ENCODE data around the gene ZNF850.
"Not testable (repeated sequence)": the region's sequence is repeated elsewhere in the genome, so short reads cannot be mapped to it uniquely, and the experiment has no call there.

ZNF850 gene

DNA sequence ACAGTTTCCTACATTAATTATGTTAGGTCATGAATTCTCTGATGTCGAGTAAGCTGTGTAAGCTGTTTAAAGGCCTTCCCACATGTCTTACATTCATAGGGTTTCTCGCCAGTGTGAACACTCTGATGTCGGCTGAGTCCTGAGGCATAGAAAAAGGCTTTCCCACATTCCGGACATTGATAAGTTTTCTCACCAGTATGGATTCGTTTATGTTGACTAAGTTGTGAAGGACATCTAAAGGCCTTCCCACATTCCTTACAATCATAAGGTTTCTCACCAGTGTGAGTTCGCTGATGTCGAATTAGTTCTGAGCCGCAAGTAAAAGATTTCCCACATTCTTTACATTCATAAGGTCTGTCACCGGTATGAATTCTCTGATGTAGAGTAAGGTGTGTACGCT lies 24.9 kb downstream of the ZNF850 start:
- peaks cover 11% of the 10 kb centered on the region for H3K36me3 ChIP-seq (ENCODE audit: control insufficient read depth, insufficient read depth, low read length)
- no peak overlapping the region for H3K4me2 ChIP-seq (ENCODE audit: low read length)
- TF ChIP-seq, protein P1, sequence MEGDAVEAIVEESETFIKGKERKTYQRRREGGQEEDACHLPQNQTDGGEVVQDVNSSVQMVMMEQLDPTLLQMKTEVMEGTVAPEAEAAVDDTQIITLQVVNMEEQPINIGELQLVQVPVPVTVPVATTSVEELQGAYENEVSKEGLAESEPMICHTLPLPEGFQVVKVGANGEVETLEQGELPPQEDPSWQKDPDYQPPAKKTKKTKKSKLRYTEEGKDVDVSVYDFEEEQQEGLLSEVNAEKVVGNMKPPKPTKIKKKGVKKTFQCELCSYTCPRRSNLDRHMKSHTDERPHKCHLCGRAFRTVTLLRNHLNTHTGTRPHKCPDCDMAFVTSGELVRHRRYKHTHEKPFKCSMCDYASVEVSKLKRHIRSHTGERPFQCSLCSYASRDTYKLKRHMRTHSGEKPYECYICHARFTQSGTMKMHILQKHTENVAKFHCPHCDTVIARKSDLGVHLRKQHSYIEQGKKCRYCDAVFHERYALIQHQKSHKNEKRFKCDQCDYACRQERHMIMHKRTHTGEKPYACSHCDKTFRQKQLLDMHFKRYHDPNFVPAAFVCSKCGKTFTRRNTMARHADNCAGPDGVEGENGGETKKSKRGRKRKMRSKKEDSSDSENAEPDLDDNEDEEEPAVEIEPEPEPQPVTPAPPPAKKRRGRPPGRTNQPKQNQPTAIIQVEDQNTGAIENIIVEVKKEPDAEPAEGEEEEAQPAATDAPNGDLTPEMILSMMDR (IDR thresholded peaks at IDR 0.05): no peak
- H3K9me3 ChIP-seq (ENCODE audit: control insufficient read depth, low read length): peaks cover 8% of the 10 kb centered on the region
- no peak overlapping the region for H3K9ac ChIP-seq
- H3K27me3 ChIP-seq (ENCODE audit: control insufficient read depth, insufficient read depth, low read length): no peaks in the 10 kb centered on the region
- H2AFZ ChIP-seq: no peak overlapping the region
- H3K4me3 ChIP-seq (ENCODE audit: low read depth, low read length): no peak overlapping the region
- no peaks in the 10 kb centered on the region for H3K4me1 ChIP-seq
- H3K79me2 ChIP-seq: no peaks in the 10 kb centered on the region
- no peak overlapping the region for H3K27ac ChIP-seq

- Histone ChIP-seq H3K4me2 (ENCODE audit: low read length) (no peak overlapping the region), H3K9ac (no peak overlapping the region), H3K27me3 (ENCODE audit: control insufficient read depth, insufficient read depth, low read length) (no peaks in the 10 kb centered on the region), H2AFZ (no peak overlapping the region), H3K27ac (no peak overlapping the region), H3K36me3 (ENCODE audit: control insufficient read depth, insufficient read depth, low read length) (peaks cover 11% of the 10 kb centered on the region), H3K9me3 (ENCODE audit: control insufficient read depth, low read length) (peaks cover 4% of the 10 kb centered on the region), H3K79me2 (no peaks in the 10 kb centered on the region), H3K4me3 (ENCODE audit: low read depth, low read length) (no peak overlapping the region), H3K4me1 (no peaks in the 10 kb centered on the region)
- TF ChIP-seq, protein P1 (IDR thresholded peaks at IDR 0.05): no peak
Measured at GRCh38 chr19:36745870-36746269, 26.7 kb downstream of the ZNF850 start.

DNA sequence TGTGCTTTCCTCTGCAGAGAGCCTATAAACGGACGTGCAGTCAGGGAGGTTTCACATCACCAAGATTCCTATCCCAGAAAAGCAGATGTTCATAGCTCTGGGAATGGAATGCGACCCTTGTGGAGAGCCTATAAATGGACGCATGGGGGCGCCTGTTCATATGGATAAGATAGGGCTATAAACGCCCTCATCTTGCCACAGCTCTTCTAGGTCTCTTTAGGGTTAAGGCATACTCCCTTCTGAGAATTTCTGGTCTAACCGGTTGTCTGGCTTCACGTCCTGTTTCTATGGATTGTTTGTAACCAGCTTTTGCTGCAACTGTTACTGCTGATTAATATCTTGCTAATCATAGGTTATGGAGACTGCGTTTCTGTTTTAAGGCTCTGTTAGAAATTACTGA lies 36.4 kb downstream of the ZNF850 start:
- H3K36me3 ChIP-seq (ENCODE audit: control insufficient read depth, insufficient read depth, low read length); H3K4me3 ChIP-seq (ENCODE audit: low read depth, low read length): not testable (repeated sequence)

GRCh38 chr19:36719687-36720556 lies 52.7 kb downstream of the ZNF850 start:
- no peak overlapping the region for H3K4me2 ChIP-seq (ENCODE audit: low read length)
- H3K36me3 ChIP-seq (ENCODE audit: control insufficient read depth, insufficient read depth, low read length): peaks cover 51% of the 10 kb centered on the region
- peaks cover 23% of the 10 kb centered on the region for H3K9me3 ChIP-seq (ENCODE audit: control insufficient read depth, low read length)
- H3K9ac ChIP-seq: no peak overlapping the region
- H3K4me1 ChIP-seq: no peaks in the 10 kb centered on the region
- no peaks in the 10 kb centered on the region for H3K27me3 ChIP-seq (ENCODE audit: control insufficient read depth, insufficient read depth, low read length)
- no peak overlapping the region for H3K27ac ChIP-seq
- H2AFZ ChIP-seq: no peak overlapping the region
- TF ChIP-seq, protein P1 (IDR thresholded peaks at IDR 0.05): no peak
- no peaks in the 10 kb centered on the region for H3K79me2 ChIP-seq
- H3K4me3 ChIP-seq (ENCODE audit: low read depth, low read length): no peak overlapping the region

More for the DNA sequence above, 36.4 kb downstream of the ZNF850 start:
- H3K9me3 ChIP-seq (ENCODE audit: control insufficient read depth, low read length): peaks cover 10% of the 10 kb centered on the region
- H2AFZ ChIP-seq; H3K79me2 ChIP-seq; H3K4me1 ChIP-seq; H3K27ac ChIP-seq; H3K9ac ChIP-seq; H3K4me2 ChIP-seq (ENCODE audit: low read length); H3K27me3 ChIP-seq (ENCODE audit: control insufficient read depth, insufficient read depth, low read length): not testable (repeated sequence)

GRCh38 chr19:36709423-36709822 lies 63.2 kb downstream of the ZNF850 start:
- no peaks in the 10 kb centered on the region for H3K27me3 ChIP-seq (ENCODE audit: control insufficient read depth, insufficient read depth, low read length)
- H2AFZ ChIP-seq: no peak overlapping the region
- no peak overlapping the region for H3K9ac ChIP-seq
- H3K4me1 ChIP-seq: no peaks in the 10 kb centered on the region
- no peak overlapping the region for H3K4me2 ChIP-seq (ENCODE audit: low read length)
- H3K27ac ChIP-seq: no peak overlapping the region
- no peaks in the 10 kb centered on the region for H3K36me3 ChIP-seq (ENCODE audit: control insufficient read depth, insufficient read depth, low read length)
- TF ChIP-seq, protein P1 (IDR thresholded peaks at IDR 0.05): no peak
- H3K9me3 ChIP-seq (ENCODE audit: control insufficient read depth, low read length): no peaks in the 10 kb centered on the region
- H3K4me3 ChIP-seq (ENCODE audit: low read depth, low read length): no peak overlapping the region
- peaks cover 6% of the 10 kb centered on the region for H3K79me2 ChIP-seq
